ENCODE measurements around the gene TSPAN3.

The TSPAN3 gene

GRCh38 chr15:77083381-77084160 lies 12.7 kb upstream of the TSPAN3 start:
- peak in 2 of 4 experiments; percentile 7 to 24 for DNase-seq

GRCh38 chr15:77081971-77082370 lies 11.1 kb upstream of the TSPAN3 start:
- no peak for DNase-seq

- no peak for DNase-seq
Observed at GRCh38 chr15:77076323-77076915, 5.5 kb upstream of the TSPAN3 start.

GRCh38 chr15:77075528-77075927 lies 4.6 kb upstream of the TSPAN3 start:
- no peak for DNase-seq

GRCh38 chr15:77074350-77074749 lies 3.4 kb upstream of the TSPAN3 start:
- no peak for DNase-seq

- DNase-seq, result no peak
Observed at GRCh38 chr15:77071305-77072223, 655 bp upstream of the TSPAN3 start.

GRCh38 chr15:77070180-77070494 lies 772 bp downstream of the TSPAN3 start:
- DNase-seq, result no peak

GRCh38 chr15:77069521-77070121 lies 1.3 kb downstream of the TSPAN3 start:
- no peak for DNase-seq

GRCh38 chr15:77068633-77069032 lies 2.3 kb downstream of the TSPAN3 start:
- DNase-seq, result no peak

- DNase-seq, result no peak
Observed at GRCh38 chr15:77067691-77068367, 3.1 kb downstream of the TSPAN3 start.

GRCh38 chr15:77066971-77067690 lies 3.8 kb downstream of the TSPAN3 start:
- no peak for DNase-seq

GRCh38 chr15:77064539-77065308 lies 6.2 kb downstream of the TSPAN3 start:
- no peak for DNase-seq

GRCh38 chr15:77064063-77064462 lies 6.8 kb downstream of the TSPAN3 start:
- DNase-seq, result no peak

- no peak for DNase-seq
Observed at GRCh38 chr15:77063249-77063648, 7.7 kb downstream of the TSPAN3 start.

- DNase-seq, result no peak
Observed at GRCh38 chr15:77060546-77060945, 10.4 kb downstream of the TSPAN3 start.

GRCh38 chr15:77059786-77060361 lies 11.0 kb downstream of the TSPAN3 start:
- no peak for DNase-seq

GRCh38 chr15:77058468-77058867 lies 12.4 kb downstream of the TSPAN3 start:
- DNase-seq, result no peak

GRCh38 chr15:77057685-77058084 lies 13.2 kb downstream of the TSPAN3 start:
- no peak for DNase-seq

GRCh38 chr15:77057072-77057471 lies 13.8 kb downstream of the TSPAN3 start:
- DNase-seq, result no peak

GRCh38 chr15:77053709-77054108 lies 17.2 kb downstream of the TSPAN3 start:
- no peak for DNase-seq

GRCh38 chr15:77052556-77052955 lies 18.4 kb downstream of the TSPAN3 start:
- DNase-seq, result no peak
